ENCODE results near the gene CDK8.

DNA sequence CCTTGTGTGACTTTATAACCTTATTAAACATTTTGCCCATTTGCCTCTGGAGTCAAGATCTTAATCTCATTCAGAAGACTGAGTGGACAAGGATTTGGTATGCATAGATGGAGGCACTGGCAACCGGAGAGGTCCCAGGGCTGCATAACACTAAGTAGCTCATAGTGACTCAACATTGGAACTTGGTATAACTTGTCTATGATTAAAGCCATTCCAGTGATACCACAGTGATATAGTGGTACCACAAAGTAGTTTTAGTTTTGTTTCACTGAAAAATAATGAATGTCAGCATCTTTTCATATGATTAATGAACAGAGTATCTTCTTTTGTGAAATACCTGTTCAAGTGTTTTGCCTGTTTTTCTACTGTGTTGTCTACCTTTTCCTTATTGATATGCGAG, 26.4 kb downstream of the CDK8 start:
- TF ChIP-seq CTCF (IDR thresholded peaks at IDR 0.05; ENCODE audit: low read depth, low read length) (no peak), EZH2phosphoT487 (IDR thresholded peaks at IDR 0.05; ENCODE audit: low read depth) (no peak)
